Chondrocyte (in vitro differentiated cells): ENCODE measurements around the gene TMEM121. TPM values are rescaled to one million over a fixed set of nuclear protein-coding genes. Genes with fewer than 3 reads are reported as not detected.
"Not testable (repeated sequence)": the region's sequence is repeated elsewhere in the genome, so short reads cannot be mapped to it uniquely, and the experiment has no call there.

Experiments
- DNase-seq: peaks from one replicate; pipeline ENCODE4 v3.0.0; 2021; ENCODE audit warnings: mixed read lengths, low spot score
- H3K27ac Mint-ChIP-seq: one replicate; pipeline ENCODE4 v1.8.0; 2021; ENCODE audit warnings: mild to moderate bottlenecking, moderate library complexity, mixed read lengths; ENCODE audit not compliant: unreplicated experiment
- H3K27me3 Mint-ChIP-seq: 2 replicates; pipeline ENCODE4 v1.8.0; 2021; ENCODE audit warnings: low read depth, mixed read lengths
- H3K36me3 Mint-ChIP-seq: 2 replicates; pipeline ENCODE4 v1.8.0; 2021; ENCODE audit warnings: low read depth, mixed read lengths
- H3K4me1 Mint-ChIP-seq: 2 replicates; pipeline ENCODE4 v1.8.0; 2021; ENCODE audit warnings: low read depth, mild to moderate bottlenecking, mixed read lengths
- H3K4me3 Mint-ChIP-seq: one replicate; pipeline ENCODE4 v1.8.0; 2021; ENCODE audit warnings: mild to moderate bottlenecking, moderate library complexity, mixed read lengths; ENCODE audit not compliant: unreplicated experiment
- H3K9me3 Mint-ChIP-seq: 2 replicates; pipeline ENCODE4 v1.8.0; 2021; ENCODE audit warnings: low read depth, mixed read lengths
- CTCF ChIP-seq: fragments of 200-600 bp; sonication (generic); IDR thresholded peaks from 2 replicates; pipeline ENCODE4 v1.5.0; 2021; ENCODE audit warnings: antibody characterized with exemption, mild to moderate bottlenecking, moderate library complexity
- total RNA-seq: library from RNA; stranded (reverse); gene quantifications from 3 replicates; pipeline ENCODE4 v1.2.1, GENCODE V29; 2021

TMEM121 gene
- total RNA-seq, 1 donor from 2014 or later = 6.0 TPM

GRCh38 chr14:105562713-105563346, 36.4 kb downstream of the TMEM121 start:
- no peak for TF ChIP-seq CTCF
- no peak overlapping the region for H3K27ac Mint-ChIP-seq
- no peaks in the 10 kb centered on the region for H3K36me3 Mint-ChIP-seq
- no peak overlapping the region for H3K4me3 Mint-ChIP-seq
- no peaks in the 10 kb centered on the region for H3K9me3 Mint-ChIP-seq
- no peaks in the 10 kb centered on the region for H3K4me1 Mint-ChIP-seq
- peaks cover under 1% of the 10 kb centered on the region for H3K27me3 Mint-ChIP-seq
- DNase-seq = no peak

- H3K9me3 Mint-ChIP-seq = no peaks in the 10 kb centered on the region
- no peak for TF ChIP-seq CTCF
- no peaks in the 10 kb centered on the region for H3K36me3 Mint-ChIP-seq
- no peak for DNase-seq
- H3K27me3 Mint-ChIP-seq = no peaks in the 10 kb centered on the region
- H3K27ac Mint-ChIP-seq = no peak overlapping the region
- H3K4me1 Mint-ChIP-seq = no peaks in the 10 kb centered on the region
- H3K4me3 Mint-ChIP-seq = no peak overlapping the region
These were observed 37.0 kb downstream of the TMEM121 start for GRCh38 chr14:105563347-105563737.

- H3K4me1 Mint-ChIP-seq, H3K27me3 Mint-ChIP-seq, H3K27ac Mint-ChIP-seq, H3K36me3 Mint-ChIP-seq, H3K4me3 Mint-ChIP-seq, H3K9me3 Mint-ChIP-seq, DNase-seq: not testable (repeated sequence)
These were observed 38.2 kb downstream of the TMEM121 start for GRCh38 chr14:105564536-105564935.

GRCh38 chr14:105565185-105565919, 39.0 kb downstream of the TMEM121 start:
- not testable (repeated sequence) for H3K27ac Mint-ChIP-seq, H3K9me3 Mint-ChIP-seq, H3K4me1 Mint-ChIP-seq

GRCh38 chr14:105566248-105567163, 40.1 kb downstream of the TMEM121 start:
- H3K9me3 Mint-ChIP-seq, DNase-seq, H3K4me1 Mint-ChIP-seq, H3K36me3 Mint-ChIP-seq, H3K4me3 Mint-ChIP-seq, H3K27me3 Mint-ChIP-seq, H3K27ac Mint-ChIP-seq: not testable (repeated sequence)

More at GRCh38 chr14:105565185-105565919, 39.0 kb downstream of the TMEM121 start:
- not testable (repeated sequence) for H3K36me3 Mint-ChIP-seq, H3K4me3 Mint-ChIP-seq, H3K27me3 Mint-ChIP-seq, DNase-seq

GRCh38 chr14:105567164-105568103, 41.1 kb downstream of the TMEM121 start:
- H3K4me3 Mint-ChIP-seq = not testable (repeated sequence)

GRCh38 chr14:105568140-105568843, 41.9 kb downstream of the TMEM121 start:
- not testable (repeated sequence) for H3K27ac Mint-ChIP-seq, H3K4me3 Mint-ChIP-seq

More at GRCh38 chr14:105567164-105568103, 41.1 kb downstream of the TMEM121 start:
- not testable (repeated sequence) for H3K36me3 Mint-ChIP-seq, H3K9me3 Mint-ChIP-seq, H3K27me3 Mint-ChIP-seq, H3K4me1 Mint-ChIP-seq, DNase-seq, H3K27ac Mint-ChIP-seq

More at GRCh38 chr14:105568140-105568843, 41.9 kb downstream of the TMEM121 start:
- H3K9me3 Mint-ChIP-seq, DNase-seq, H3K36me3 Mint-ChIP-seq, H3K27me3 Mint-ChIP-seq, H3K4me1 Mint-ChIP-seq: not testable (repeated sequence)
